GM18909 (cell line): ENCODE measurements around the gene MINDY1.

Experiments
- ATAC-seq: cut with Tn5 transposase; IDR thresholded peaks from one replicate; pipeline ENCODE4 v1.9.1; 2021; ENCODE audit warnings: mild to moderate bottlenecking; ENCODE audit not compliant: unreplicated experiment, poor library complexity

The MINDY1 gene

DNA sequence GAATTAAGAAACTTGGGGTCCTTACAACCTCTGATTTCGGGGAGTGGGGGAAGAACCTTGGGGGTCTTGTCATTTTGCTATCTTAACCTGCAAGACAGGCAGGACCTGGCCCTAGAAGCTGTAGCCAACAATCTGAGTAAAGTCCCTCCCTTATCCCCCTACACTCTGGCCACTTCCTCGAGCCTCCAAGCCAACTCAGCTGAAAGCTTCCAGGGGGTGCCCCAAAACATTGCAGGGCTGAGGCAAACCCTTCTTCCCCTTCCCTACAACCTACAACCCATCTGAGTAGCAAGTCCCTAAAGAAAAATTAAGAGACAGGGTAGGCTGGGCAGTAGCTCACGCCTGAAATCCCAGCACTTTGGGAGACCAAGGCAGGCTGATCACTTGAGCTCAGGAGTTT, 37.1 kb downstream of the MINDY1 start:
- ATAC-seq: no peak

DNA sequence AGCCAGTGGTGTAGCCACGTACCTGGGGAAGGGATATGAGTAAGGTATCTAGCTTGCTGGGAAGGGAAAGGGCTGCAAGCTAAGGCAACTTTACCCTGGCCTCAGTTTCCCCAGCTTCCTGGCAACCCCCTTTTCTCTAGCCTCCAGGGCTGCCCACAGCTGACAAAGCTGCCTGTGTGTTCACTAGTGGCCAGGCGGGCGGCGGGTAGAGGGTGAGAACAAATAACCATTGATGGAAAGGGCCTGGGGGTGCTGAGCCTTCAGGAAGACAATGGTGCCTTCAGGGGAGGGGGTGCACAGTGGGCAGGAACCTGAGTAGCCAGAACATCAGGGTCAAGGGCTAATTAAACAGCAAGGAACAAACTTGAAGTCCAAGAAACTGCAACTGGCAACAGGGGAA, 38.2 kb downstream of the MINDY1 start:
- no peak for ATAC-seq

DNA sequence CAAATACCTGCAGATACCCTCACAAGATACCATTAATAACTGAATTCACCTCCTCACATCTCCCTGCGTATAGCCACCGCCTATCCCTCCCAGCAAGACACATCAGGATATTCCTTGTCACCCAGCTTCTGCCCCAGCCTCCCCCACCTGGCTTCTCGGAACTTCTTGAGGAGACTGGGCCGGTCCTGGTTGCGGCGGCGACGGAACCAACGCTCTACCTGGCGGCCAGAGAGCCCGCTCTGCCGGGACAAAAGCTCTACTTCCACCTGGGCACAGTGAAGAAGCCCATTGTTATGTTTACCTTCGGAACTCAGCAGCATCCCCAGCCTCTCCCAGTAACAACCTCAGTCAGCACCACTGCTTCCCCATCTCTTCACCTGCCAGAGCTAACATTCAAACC, 38.8 kb downstream of the MINDY1 start:
- no peak for ATAC-seq

DNA sequence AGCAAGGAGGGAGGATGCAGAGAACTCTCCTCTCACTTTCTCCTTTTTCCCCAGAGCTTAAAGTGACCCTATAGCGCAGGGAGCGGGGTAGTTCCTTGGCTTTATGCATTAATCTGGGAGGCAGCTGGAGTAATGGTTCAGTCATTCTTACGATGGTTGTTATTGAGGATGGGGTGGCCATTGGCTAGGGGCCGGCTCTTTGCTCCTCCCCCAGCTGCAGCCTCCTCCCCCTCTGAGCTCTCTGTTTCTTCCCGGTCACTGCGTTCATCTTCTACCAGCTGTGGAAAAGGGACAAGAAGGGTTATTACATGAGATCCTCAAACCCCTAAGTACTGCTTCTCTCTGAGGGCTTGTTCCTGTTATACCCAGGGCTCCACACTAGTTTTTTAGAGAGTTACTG, 40.7 kb downstream of the MINDY1 start:
- ATAC-seq: no peak

DNA sequence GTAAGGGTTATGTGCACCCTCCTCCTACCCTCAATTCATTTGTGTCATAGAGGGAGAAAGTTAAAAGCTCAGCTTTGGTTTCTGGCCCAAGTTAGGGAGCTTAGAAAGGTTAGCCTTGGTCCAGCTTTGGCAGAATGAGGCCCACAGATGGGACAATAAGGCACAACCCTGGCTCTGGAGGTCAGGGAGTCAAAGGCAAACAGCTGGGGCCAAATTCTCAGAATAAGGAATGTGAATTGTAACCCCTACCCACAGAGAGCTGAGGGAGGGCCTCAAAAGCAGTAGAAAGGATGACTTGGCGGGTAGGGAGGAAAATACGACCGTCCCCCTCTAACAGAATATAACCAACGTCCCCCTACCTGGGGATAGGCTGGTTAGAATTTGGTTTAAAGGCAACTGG, 41.1 kb downstream of the MINDY1 start:
- ATAC-seq: no peak

DNA sequence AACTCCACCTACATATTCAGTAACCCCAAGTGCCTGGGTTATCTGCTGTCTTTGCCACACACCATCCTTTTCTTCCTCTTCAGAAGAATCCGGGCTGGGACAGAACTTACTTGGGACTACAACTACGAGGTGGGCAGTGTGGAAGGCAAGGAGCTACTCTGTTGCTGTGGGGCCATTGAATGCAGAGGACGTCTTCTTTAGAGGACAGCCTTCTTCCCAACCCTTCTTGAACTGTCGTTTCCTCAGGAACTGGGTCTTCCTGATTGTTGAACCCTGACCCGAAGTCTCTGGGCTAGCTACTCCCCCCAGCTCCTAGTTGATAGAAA, 42.6 kb downstream of the MINDY1 start:
- ATAC-seq: no peak

DNA sequence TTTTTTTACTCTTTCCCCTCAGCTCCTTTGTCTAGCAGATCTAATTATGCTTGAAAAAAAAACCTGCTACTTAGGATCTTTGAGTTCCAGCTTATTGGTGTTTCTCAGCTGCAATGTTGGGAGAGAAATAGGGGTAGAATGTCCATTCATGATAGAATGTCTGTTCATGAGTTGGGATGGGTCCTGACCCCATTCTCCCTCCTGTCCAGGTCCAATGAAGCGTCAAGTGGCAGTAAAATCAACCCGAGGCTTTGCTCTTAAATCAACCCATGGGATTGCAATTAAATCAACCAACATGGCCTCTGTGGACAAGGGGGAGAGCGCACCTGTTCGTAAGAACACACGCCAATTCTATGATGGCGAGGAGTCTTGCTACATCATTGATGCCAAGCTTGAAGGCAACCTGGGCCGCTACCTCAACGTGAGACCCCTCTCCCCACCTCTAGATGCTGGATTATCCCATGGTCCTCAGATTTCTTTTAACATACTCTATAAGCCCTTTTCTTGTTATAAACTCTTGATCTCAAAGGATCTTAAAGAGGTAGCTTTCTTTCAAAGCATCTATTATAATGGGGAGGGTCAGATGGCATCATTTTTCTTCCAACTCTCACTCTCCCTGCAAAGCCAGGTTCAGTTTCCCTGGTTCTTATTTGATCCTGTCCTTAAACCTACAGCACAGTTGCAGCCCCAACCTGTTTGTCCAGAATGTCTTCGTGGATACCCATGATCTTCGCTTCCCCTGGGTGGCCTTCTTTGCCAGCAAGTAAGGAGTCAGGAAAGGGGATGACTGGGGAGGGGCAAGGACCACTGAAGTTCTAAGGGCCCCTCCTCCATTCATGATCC, 43.2 kb downstream of the MINDY1 start:
- no peak for ATAC-seq

DNA sequence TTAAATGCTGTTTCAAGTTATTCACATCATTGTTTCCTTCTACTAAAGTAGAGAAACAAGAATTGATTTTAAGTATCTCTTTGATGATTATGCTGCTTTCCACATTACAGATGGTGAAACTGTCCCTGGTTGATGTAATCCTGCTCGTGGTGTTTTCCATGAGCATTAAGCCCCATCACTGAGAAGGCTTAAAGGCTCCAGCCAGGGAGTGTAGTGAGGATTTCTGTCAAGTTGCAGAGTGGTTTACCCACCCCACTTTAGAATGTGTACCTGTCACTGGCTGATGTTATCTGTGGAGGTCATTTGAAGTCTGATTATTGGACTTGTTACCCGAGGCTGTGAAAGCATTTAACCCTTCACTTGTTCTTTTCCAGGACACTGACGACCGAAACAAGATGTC, 44.9 kb downstream of the MINDY1 start:
- ATAC-seq: no peak

DNA sequence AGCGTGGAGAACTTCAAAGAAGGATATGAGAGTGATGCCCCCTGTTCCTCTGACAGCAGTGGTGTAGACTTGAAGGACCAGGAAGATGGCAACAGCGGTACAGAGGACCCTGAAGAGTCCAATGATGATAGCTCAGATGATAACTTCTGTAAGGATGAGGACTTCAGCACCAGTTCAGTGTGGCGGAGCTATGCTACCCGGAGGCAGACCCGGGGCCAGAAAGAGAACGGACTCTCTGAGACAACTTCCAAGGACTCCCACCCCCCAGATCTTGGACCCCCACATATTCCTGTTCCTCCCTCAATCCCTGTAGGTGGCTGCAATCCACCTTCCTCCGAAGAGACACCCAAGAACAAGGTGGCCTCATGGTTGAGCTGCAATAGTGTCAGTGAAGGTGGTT, 46.1 kb downstream of the MINDY1 start:
- no peak for ATAC-seq

DNA sequence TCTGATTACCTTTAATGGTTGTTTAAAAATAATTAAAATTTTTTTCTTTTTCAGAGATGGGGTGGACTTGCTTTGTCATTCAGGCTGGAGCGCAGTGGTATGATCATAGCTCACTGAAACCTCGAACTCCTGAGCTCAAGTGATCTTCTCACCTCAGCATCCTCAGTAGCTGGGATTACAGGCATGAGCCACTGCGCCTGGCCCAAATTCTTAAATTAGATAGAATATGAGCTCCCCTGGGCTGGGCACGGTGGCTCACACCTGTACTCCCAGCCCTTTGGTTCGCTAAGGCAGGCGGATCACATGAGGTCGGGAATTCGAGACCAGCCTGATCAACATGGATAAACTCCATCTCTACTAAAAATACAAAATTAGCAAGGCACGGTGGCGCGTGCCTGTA, 49.0 kb downstream of the MINDY1 start:
- no peak for ATAC-seq

DNA sequence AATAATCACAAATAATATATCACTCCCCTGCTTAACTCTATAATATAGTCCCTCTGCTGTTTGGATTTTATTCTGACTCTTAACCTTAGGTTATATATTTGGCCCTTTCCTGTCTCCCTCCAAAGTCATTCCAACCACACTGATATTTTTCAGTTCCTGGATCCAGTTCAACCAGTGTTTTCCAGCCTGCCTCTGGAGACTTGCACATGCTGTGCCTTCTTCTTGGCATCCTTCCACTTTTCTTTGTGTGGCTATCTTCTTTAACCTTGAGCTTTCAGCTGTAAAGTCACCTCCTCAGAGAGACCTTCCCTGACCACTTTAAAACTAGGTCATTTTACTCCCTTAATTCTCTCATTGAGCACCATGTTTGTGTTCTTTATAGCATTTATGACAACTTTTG, 51.4 kb downstream of the MINDY1 start:
- no peak for ATAC-seq

DNA sequence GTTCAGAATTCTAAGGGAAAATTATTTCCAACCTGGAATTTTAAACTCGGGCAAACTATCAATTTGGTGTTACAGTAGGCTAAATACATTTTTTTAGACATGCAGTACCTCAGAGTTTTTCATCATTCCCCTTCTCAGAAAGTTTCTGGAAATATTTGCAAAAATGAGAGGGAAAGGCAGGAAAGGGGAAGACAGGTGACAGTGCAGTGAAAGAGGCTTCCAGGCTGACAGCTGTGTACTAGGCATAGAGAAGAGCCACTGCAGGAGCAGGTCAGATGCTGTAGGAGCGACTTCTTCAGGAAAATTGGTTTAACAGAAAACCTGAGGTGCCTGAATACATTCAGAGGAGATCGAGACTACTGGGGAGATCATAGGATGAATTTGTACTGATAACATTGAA, 52.0 kb downstream of the MINDY1 start:
- ATAC-seq: no peak
